IPS-18a (cell line): ENCODE measurements around the gene KCNIP3.
"Not testable (repeated sequence)": the region's sequence is repeated elsewhere in the genome, so short reads cannot be mapped to it uniquely, and the experiment has no call there.

Experiments
- H3K27ac ChIP-seq: one replicate; pipeline ENCODE4 v1.5.1; 2013; ENCODE audit warnings: low read length
- H3K27me3 ChIP-seq: one replicate; pipeline ENCODE4 v1.6.1; 2013; ENCODE audit warnings: mild to moderate bottlenecking, low read length; ENCODE audit not compliant: control insufficient read depth, insufficient read depth
- H3K36me3 ChIP-seq: one replicate; pipeline ENCODE4 v1.6.1; 2013; ENCODE audit warnings: low read depth, low read length; ENCODE audit not compliant: control insufficient read depth
- H3K4me1 ChIP-seq: one replicate; pipeline ENCODE4 v1.6.1; 2013; ENCODE audit warnings: low read depth, low read length; ENCODE audit not compliant: control insufficient read depth
- H3K4me3 ChIP-seq: one replicate; pipeline ENCODE4 v1.5.1; 2013; ENCODE audit warnings: low read length
- H3K9ac ChIP-seq: one replicate; pipeline ENCODE4 v1.6.1; 2013; ENCODE audit warnings: mild to moderate bottlenecking, low read length, moderate library complexity
- H3K9me3 ChIP-seq: one replicate; pipeline ENCODE4 v1.6.1; 2013; ENCODE audit warnings: low read depth, low read length; ENCODE audit not compliant: control insufficient read depth

The KCNIP3 gene

GRCh38 chr2:95403824-95404223, 106.7 kb downstream of the KCNIP3 start:
- peak overlapping the region; percentile 84 for H3K9ac ChIP-seq
- H3K36me3 ChIP-seq, H3K27ac ChIP-seq: not testable (repeated sequence)

GRCh38 chr2:95404676-95405075, 107.5 kb downstream of the KCNIP3 start:
- H3K9ac ChIP-seq, H3K36me3 ChIP-seq, H3K27ac ChIP-seq, H3K4me1 ChIP-seq, H3K9me3 ChIP-seq, H3K4me3 ChIP-seq, H3K27me3 ChIP-seq: not testable (repeated sequence)

More at GRCh38 chr2:95403824-95404223, 106.7 kb downstream of the KCNIP3 start:
- H3K27me3 ChIP-seq, H3K9me3 ChIP-seq, H3K4me1 ChIP-seq: not testable (repeated sequence)
- H3K4me3 ChIP-seq = peak overlapping the region; percentile 93

- not testable (repeated sequence) for H3K9ac ChIP-seq, H3K4me3 ChIP-seq, H3K27me3 ChIP-seq, H3K27ac ChIP-seq, H3K4me1 ChIP-seq, H3K36me3 ChIP-seq, H3K9me3 ChIP-seq
These were observed 114.1 kb downstream of the KCNIP3 start for GRCh38 chr2:95411239-95411638.

- not testable (repeated sequence) for H3K27ac ChIP-seq, H3K4me1 ChIP-seq, H3K9me3 ChIP-seq, H3K4me3 ChIP-seq, H3K9ac ChIP-seq, H3K27me3 ChIP-seq, H3K36me3 ChIP-seq
These were observed 117.0 kb downstream of the KCNIP3 start for GRCh38 chr2:95414015-95414594.

GRCh38 chr2:95415138-95415537, 118.0 kb downstream of the KCNIP3 start:
- H3K27ac ChIP-seq, H3K9me3 ChIP-seq, H3K4me3 ChIP-seq, H3K27me3 ChIP-seq, H3K9ac ChIP-seq, H3K36me3 ChIP-seq, H3K4me1 ChIP-seq: not testable (repeated sequence)

- H3K9me3 ChIP-seq, H3K4me1 ChIP-seq, H3K36me3 ChIP-seq, H3K27me3 ChIP-seq, H3K9ac ChIP-seq, H3K27ac ChIP-seq, H3K4me3 ChIP-seq: not testable (repeated sequence)
These were observed 118.4 kb downstream of the KCNIP3 start for GRCh38 chr2:95415561-95415960.

- not testable (repeated sequence) for H3K9ac ChIP-seq, H3K4me3 ChIP-seq, H3K4me1 ChIP-seq, H3K27ac ChIP-seq, H3K27me3 ChIP-seq, H3K9me3 ChIP-seq, H3K36me3 ChIP-seq
These were observed 130.2 kb downstream of the KCNIP3 start for GRCh38 chr2:95427196-95427867.

- H3K4me3 ChIP-seq, H3K4me1 ChIP-seq, H3K27ac ChIP-seq, H3K36me3 ChIP-seq, H3K27me3 ChIP-seq, H3K9me3 ChIP-seq, H3K9ac ChIP-seq: not testable (repeated sequence)
These were observed 132.8 kb downstream of the KCNIP3 start for GRCh38 chr2:95429748-95430467.

- not testable (repeated sequence) for H3K27ac ChIP-seq, H3K9ac ChIP-seq, H3K27me3 ChIP-seq, H3K36me3 ChIP-seq, H3K4me3 ChIP-seq, H3K4me1 ChIP-seq, H3K9me3 ChIP-seq
These were observed 136.2 kb downstream of the KCNIP3 start for GRCh38 chr2:95433373-95433772.

- H3K4me3 ChIP-seq, H3K27me3 ChIP-seq, H3K4me1 ChIP-seq, H3K9ac ChIP-seq, H3K27ac ChIP-seq, H3K36me3 ChIP-seq, H3K9me3 ChIP-seq: not testable (repeated sequence)
These were observed 136.8 kb downstream of the KCNIP3 start for GRCh38 chr2:95433973-95434372.

- not testable (repeated sequence) for H3K9ac ChIP-seq, H3K4me3 ChIP-seq, H3K36me3 ChIP-seq, H3K9me3 ChIP-seq, H3K27ac ChIP-seq, H3K4me1 ChIP-seq, H3K27me3 ChIP-seq
These were observed 137.4 kb downstream of the KCNIP3 start for GRCh38 chr2:95434507-95435076.
